Right renal cortex interstitium (tissue), 3 donors: ENCODE results near the gene HSFX4. TPM values are rescaled to one million over a fixed set of nuclear protein-coding genes. Genes with fewer than 3 reads are reported as not detected.
"Not testable (repeated sequence)": the region's sequence is repeated elsewhere in the genome, so short reads cannot be mapped to it uniquely, and the experiment has no call there.

Source experiments
- DNase-seq, 3 donors: peaks; one replicate each; pipeline ENCODE4 v3.0.0-alpha.2; 2013; ENCODE audit warnings: low read depth in 3 of 3, low spot score in 2 of 3
- polyA plus RNA-seq, 3 donors: library from polyadenylated mRNA; unstranded; fragments of 120-200 nt; gene quantifications; one replicate each; pipeline ENCODE4 v1.2.1, GENCODE V29; 2013; ENCODE audit not compliant: insufficient read length in 3 of 3

The HSFX4 gene, protein sequence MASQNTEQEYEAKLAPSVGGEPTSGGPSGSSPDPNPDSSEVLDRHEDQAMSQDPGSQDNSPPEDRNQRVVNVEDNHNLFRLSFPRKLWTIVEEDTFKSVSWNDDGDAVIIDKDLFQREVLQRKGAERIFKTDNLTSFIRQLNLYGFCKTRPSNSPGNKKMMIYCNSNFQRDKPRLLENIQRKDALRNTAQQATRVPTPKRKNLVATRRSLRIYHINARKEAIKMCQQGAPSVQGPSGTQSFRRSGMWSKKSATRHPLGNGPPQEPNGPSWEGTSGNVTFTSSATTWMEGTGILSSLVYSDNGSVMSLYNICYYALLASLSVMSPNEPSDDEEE
- polyA plus RNA-seq = under 1 TPM in 2 of 3 donors, not detected in 1; 0.17 to 0.50 TPM

DNA sequence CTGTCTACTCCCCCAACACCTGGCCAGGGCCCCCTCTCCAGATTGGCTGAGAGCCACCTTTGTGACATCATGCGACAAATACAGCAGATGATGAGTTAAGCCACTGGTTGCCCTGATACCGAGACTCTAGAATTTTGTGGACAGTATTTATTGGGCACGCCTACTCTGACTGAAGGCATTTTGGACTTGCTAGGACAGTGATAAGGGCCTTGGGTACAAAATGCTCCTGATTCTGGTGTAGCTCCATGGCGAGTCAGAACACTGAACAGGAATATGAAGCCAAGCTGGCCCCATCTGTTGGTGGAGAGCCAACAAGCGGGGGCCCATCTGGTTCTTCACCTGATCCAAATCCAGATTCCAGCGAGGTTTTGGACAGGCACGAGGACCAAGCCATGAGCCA, at the start of gene HSFX4:
TSS of gene HSFX4 (plus strand) at position 174 of the 400 bp plus-strand sequence. CDS start at position 246, 72 bp downstream.
- DNase-seq = not testable (repeated sequence)

- DNase-seq = no peak
Observed at GRCh38 chrX:149881081-149881711, 48.2 kb upstream of the HSFX4 start, which contains the start of gene MAGEA8. TSS of gene MAGEA8 (plus strand) at chrX:149881183. CDS start at chrX:149884273, 3,090 bp downstream.

DNA sequence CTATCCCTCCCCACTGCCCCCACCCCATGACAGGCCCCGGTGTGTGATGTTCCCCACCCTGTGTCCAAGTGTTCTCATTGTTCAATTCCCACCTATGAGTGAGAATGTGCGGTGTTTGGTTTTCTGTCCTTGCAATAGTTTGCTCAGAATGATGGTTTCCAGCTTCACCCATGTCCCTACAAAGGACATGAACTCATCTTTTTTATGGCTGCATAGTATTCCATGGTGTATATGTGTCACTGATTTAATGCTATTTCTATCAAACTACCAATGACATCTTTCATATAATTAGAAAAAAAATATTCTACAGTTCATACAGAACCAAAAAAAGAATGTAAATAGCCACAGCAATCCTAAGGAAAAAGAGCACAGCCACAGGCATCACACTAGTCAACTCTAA, 38.5 kb upstream of the HSFX4 start:
- DNase-seq = not testable (repeated sequence)

DNA sequence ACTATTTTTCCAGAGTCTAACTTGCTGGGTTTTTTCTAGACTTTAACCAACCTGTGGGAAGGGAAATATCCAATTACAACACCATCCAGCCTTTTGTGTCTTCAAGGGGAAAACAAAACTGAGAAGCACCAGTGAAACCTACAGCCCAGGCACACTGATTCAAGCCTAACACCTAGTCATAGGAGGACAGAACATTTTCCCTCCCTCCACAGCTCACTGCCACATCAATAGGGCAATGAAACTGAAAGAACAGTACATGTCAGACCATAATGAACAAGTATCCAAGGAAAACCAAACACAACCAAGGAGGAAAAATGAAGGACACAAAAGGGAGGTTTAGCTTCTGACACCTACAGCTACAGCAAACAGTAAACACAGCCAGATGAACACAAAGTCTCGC, 30.8 kb upstream of the HSFX4 start:
- no peak for DNase-seq

DNA sequence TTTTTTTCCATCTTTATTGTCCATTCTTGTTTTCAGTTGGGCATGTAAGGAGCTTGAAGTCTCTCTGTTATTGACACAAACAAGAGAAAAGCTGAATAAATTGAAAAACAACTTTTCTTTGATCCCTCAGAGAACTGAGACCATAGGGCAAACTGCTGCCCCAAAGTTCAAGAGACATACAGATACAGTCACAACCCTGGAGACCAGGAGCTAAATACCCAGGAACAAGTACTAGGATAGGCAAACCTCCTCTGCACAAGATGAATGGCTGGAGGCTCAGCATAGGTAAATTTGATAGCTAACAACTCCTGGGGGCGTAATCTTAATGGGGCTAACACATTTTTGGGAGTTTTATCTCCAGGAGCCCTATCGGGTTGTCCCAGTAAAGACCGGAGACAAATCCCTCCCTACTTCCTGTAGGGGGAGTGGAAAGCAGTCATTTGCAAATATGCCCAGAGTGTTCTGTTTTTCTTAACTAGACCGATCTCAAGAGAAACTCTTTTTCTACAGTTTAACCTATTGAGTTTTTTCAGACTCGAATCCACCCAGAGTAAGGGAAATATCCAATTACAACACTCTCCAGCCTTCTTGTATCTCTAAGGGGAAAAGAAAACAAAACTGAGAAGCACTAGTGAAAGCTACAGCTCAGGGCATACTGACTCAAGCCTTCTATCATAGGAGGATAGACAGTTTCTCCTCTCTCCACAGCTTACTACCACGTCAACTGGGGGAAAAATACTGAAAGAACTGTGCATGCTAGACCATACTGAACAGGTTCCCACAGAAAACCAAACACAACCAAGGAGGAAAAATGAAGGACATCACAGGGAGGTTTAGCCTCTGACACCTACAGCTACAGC, 25.3 kb upstream of the HSFX4 start:
- no peak for DNase-seq

- no peak for DNase-seq
Observed at GRCh38 chrX:149908308-149908707, 21.1 kb upstream of the HSFX4 start.

DNA sequence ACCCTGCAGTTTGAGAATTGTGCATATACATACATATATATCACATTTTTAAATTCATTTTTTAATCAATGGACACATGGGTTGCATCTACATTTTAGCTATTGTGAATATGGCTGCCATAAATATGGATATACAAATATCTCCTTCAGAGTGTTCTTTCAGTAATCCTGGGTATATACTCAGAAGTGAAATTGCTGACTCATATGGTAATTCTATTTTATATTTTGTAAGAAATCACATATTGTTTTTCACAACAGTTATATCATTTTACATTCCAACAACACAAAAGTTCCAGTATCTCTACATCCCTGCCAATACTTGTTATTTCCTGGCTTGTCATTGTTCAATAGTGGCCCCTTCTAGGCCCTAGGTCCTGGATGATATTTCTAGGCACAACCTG, 20.6 kb upstream of the HSFX4 start:
- no peak for DNase-seq

DNA sequence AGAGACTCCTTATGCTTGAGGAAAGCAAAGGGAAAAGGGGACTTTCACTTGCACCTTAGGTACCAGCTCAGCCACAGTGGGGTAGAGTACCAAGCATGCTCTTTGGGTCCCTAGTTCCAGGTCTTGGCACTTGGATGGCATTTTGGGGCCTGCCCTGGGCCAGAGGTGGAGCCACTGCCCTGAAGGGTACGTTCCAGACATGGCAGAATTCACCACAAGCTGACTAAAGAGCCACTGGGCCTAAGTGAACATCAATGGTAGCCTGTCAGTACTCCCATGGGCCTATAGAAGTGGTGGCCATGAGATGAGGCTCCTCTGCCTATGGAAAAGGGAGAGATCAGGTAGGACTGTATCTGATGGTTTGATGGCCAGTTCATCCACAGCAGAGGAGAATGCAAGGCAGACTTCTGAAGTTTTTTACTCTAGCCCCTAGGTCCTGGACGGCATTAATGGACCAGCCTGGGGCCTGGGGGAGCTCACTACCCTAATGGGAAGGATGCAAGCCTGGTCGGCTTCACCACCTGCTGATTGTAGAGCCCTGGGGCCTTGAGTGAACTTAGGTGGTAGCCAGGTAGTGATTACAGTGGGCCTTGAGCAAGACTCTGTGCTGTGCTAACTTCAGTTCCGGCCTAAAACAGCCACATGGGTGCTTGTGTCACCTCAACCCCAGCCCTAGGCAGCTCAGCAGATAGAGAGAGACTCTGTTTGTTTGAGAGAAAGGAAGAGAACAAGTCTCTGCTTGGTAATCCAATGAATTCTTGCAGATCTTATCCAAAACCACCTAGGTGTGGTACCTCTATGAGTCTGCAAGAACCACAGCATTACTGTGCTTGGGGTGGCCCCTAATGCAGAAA, 19.8 kb upstream of the HSFX4 start:
- DNase-seq = no peak

GRCh38 chrX:149910178-149910695, 19.1 kb upstream of the HSFX4 start:
- no peak for DNase-seq

DNA sequence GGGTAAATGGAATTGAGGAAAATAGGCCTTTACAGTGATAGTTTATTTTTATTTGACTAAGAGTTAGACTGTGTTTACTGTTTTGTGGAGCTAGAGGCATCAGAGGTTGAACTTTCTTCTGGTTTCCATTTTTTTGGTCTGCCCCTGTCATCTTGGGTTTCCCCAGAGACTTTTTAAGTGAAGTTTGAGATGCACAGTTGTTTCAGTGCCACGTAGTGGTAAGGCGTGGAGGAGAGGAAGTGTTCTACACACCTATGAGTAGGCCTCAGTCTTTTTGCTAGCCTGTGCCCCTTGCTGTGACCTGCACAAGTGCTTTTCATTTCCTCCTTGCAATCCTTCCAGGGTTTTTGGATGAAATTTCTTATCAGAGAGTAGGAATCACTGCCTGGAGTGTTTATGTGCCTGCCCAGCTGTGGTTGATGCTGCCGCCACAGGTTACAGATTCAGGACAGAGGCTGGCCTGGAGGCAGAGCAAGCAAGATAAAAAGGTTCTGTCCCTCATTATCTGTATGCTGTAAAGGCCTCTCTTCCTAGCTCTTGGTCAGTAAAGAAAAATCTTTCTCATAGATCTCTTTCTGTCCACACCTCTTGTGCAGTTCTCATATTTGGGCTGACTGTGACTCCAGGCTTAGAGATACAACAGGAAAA, 12.5 kb upstream of the HSFX4 start:
- DNase-seq = no peak

DNA sequence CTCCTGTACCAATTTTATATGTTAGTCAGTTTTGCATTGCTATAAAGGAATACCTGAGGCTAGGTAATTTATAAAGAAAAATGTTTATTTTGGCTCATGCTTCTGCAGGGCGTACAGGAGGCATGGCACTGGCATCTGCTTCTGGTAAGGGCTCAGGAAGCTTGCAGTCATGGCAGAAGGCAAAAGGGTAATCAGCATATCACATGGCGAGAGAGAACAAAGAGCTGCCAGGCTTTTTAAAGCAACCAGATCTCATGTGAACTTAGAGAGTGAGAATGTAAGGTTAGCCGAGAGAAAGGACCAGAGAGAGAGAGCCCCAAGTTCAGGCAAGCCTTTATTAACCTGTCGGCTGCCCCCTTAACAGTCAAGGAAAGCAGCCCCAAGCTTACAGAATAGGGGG, 5.5 kb upstream of the HSFX4 start:
- not testable (repeated sequence) for DNase-seq

DNA sequence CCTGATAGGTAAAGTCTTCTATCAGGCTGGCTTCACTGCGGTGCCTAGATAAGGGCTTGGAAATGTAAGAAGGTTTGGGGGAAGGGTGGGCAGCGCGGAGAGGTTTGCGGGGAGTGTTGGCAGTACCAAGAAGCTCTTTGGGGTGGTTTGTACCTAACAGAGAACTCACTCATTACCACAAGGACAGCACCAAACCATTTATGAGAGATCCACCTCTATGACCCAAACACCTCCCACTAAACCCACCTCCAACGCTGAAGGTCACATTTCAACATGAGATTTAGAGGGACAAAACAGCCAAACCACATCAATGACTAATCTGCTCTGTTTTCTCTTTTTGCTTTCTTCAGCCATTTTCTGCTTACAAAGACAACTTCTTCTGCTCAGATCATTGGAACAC, 4.9 kb upstream of the HSFX4 start:
- DNase-seq = not testable (repeated sequence)

GRCh38 chrX:149927245-149927963, 2.0 kb upstream of the HSFX4 start:
- not testable (repeated sequence) for DNase-seq

- DNase-seq = not testable (repeated sequence)
Observed at GRCh38 chrX:149927964-149928258, 1.5 kb upstream of the HSFX4 start.

GRCh38 chrX:149928635-149929034, 738 bp upstream of the HSFX4 start:
- DNase-seq = not testable (repeated sequence)

GRCh38 chrX:149931355-149931754, 2.0 kb downstream of the HSFX4 start:
- DNase-seq = not testable (repeated sequence)

DNA sequence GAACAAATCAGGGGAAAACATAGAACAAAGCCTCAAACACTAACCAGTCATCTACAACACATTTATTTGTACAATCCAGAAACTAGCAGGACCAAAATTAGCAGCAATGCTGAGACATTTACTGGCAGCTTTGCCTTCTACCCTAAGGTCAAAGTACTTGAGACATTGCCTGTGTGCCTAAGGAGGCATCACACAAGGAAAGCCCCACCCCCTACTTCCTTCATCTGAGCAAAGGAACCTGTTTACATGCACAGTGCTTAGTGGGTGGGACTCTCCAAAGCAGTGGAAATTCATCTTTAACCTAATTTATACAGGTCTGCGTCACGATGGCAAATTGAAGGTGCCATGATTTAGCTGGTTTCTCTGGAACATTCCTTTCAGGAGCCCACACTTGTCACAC, 2.8 kb downstream of the HSFX4 start:
- not testable (repeated sequence) for DNase-seq

DNA sequence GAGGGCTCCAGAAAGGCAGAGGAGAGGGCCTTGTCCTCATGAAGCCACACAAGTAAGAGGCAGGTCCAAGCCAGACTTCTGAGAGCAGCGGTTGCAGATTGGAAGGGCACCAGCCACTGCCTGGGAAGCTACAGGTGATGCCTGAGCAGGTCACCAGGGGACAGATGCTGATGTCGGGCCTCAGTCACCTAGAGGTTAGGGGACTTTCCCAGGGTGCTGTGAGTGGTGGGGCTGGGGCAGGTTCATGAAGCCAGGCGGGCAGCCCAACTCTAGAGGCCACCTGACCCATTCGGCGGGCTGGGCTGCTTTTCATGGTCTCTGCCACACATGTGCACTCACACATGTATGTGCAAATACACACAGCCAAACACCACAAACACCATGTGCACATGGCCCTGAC, 3.6 kb downstream of the HSFX4 start:
- not testable (repeated sequence) for DNase-seq

- DNase-seq = not testable (repeated sequence)
Observed at GRCh38 chrX:149933547-149933946, 4.2 kb downstream of the HSFX4 start.
